Inflammatory macrophage (primary cell): Measurements from ENCODE around the gene ERFE.

Experiments used
- DNase-seq, 2 donors: peaks; one replicate each; pipeline ENCODE4 v3.0.0-alpha.2; 2020 to 2022

The ERFE gene

DNA sequence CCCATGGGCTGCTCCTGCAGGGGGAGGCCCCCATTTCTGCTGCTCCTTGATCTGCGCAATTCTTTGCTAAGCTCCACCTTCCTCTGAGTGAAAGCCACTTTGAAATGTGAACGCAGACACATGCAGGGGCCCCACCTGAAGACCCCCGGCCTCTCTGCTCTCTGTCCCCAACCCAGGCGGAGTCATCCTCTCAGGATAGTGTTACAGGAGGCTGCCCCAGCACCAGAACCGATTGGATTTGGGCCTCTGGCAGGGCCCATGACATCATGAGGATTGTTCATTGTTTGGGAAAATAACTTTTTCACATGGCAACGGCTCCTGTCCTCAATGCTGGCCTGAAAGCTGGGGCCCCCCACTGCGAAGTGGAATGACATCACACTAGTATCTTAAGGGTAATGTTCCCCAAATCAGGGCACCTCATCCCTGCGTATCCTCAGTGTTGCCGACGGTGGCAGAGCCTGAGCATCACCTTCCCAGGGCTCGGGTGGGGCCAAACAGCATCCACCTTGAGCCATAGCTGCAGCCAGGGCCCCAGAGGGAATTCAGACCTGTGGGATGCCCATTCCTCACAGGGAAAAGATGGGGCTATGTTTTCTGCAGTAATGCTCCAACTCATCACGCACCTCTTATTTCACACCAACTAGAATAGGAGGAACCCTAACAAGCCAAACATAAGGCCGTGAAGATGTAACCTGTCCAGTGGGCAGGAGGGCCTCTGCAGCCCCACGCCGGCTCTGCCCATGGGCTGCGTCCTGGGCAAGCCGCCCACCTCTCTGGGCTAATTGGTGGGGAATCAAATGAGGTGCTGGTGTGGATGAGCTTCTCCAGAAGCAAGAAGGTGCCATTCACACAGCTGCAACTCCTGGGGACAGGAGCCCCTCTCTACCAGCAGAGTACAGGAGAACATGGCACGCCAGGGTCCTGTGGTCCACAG, 2.7 kb upstream of the ERFE start:
- DNase-seq: no peak

DNA sequence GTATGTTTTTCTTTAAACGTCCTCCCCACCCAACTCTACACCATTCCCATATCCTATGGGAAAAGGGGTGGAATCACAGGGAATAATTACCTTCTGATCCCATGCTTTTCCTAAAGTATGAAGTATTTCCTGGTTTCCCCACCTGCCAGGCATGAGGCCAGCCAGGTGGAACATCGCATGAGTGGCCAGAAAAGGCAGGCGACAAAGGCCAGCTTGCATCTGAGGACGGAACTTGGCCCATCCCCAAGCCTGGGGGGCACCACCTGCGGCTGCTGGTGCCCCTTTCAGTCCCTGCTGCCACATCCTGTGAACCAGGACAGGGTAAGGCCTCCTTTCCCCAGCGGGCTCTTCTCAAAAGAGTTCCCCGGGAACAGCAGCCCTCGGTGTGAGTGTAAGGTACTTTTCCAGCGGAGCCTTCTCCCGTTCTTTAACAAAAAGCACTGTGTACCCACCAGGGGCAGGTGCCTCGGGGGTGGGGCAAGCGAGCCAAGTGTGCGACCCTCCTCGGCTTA, 1.2 kb upstream of the ERFE start:
- no peak for DNase-seq

DNA sequence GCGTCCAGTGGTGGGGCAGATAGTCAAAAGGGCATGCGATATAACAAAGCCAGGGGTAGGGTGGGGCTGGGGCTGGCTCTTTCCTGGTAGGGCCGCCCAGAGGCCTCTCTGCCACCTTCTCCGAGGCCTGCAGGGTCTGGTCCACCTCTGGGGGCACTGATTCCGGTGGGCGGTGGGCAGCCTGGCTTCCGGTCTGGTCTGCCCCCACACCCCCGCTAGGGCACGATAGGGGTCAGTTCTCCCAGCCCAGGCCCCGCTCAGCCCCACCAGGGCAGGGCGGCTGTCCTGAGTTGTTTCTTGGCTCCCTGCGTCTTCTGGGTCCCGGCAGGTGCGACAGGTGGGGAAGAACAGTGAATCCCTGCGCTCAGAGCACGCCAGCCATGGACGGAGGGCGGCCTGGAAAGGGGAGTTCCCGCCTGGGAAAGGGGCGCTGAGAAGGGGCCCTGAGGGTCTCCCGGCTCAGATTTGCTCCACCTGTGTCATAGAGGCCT, 707 bp upstream of the ERFE start:
- DNase-seq: no peak

DNA sequence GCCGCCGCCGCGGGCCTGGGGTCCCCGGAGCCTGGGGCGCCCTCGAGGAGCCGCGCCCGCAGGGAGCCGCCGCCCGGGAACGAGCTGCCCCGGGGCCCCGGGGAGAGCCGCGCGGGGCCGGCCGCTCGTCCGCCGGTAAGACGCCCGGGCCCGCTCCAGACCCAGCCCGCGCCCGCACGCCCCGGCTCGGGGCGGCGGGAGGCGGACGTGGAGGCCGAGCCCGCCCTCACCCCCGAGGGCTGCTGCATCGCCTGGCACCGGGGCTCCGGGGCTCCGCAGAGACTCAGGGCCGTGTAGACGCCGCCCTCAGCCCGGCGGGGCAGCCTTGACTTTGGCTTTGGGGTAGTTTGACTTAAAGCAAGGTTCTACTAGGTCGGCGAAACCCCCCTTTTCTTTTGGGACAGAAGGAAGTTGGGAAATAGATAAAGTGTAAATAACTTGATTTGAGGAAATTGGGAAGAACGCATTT, 335 bp downstream of the ERFE start:
- DNase-seq: peak in 1 of 2 donors; percentile 14

DNA sequence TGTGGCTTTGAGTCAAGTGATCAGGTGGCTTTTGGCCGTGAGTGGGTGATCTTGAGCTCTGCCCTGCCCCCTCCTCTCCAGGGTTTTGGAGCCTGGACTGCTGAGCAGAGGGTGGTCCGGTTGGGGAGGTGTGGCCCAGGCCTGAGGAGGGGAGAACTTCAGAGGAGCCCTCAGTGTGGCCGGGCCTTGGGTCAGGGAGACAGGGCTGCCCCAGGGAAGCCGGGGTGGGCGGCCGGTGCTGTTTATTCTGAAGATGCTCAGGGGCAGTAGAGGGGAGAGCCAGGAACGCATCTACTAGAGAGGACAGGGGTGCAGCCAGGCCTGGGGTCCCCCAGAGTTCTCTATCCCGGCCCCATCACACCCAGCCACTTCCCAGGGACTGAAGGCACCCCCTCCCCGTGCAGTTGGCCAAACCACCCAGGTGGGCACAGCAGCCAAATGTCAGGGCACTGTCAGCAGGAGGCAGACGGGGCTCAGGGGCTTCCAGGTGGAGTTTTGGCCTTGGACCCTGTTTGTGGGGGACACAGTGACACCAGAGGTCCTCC, 963 bp downstream of the ERFE start:
- no peak for DNase-seq

DNA sequence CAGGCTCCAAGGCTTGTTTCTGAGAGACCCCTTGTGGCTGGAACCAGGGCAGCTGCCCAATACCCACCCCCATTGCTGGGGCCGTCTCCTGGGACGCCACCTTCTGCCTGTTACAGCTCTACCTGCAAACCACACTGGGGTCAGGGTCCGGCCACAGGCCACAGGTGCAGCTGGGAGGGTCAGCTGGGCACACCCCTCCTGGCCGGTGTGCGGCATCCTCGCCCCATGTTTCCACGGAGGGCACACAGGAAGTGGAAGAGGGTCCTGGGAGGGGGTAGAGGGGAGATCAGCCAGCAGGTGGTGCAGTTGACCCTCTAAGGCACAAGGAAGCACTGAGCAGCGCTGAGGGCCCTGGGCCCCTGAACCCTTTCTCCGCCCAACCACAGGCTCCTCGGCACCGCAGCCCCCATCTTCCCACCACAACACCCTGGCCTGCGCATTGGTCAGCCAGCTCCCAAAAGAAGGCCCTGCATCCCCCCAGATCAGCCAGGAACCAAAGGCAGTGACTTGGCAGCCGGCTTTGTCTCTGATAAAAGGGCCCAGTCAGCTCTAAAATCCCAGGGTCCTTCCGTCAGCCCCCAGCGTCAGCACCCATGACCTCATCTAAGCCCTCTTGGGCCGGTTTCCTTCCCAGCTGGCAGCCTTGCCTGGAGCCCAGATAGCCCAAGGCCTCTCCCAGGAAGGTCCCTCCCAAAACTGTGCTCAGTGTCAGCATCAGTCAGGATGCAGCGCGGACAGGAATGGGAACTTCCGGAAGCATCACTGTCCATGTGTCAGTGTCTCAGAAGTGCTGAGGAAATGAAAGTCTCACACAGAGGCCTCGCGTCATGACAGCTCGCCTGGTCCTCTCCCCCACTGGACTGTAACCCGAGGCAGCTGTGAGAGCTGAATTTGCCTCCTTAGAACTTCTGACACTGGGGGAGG, 1.7 kb downstream of the ERFE start:
- no peak for DNase-seq

DNA sequence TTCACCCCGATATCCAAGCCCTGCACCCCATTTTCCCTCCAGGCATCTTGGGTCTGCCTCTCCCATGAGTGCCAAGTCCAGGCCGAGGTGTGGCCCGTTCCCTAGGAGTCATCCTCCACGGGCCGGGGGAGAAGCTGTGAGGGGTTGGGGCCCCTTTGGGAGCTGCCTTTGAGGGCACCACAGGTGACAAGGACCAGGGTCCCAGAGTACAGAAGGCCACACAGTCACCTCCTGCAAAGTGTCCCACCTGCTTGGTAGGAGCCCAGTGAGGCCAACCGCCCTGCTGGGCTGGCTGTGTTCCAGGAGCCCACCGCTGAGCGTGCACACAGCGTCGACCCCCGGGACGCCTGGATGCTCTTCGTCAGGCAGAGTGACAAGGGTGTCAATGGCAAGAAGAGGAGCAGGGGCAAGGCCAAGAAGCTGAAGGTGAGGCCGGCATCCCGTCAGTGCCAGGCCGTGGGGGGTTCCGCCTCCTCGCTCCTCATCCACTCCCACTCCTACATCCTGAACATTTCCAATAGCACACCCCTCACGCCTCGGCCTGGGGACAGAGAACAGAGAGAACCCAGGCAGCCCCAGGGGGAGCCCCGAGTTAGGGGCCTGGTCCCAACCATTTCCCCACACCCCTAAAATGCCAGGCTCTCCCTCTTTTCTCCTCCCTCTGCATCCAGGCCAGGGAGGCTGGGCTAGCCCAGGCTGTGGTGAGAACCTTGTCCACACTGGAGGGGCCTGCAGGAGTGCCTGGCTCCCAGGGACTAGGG, 2.7 kb downstream of the ERFE start:
- no peak for DNase-seq

DNA sequence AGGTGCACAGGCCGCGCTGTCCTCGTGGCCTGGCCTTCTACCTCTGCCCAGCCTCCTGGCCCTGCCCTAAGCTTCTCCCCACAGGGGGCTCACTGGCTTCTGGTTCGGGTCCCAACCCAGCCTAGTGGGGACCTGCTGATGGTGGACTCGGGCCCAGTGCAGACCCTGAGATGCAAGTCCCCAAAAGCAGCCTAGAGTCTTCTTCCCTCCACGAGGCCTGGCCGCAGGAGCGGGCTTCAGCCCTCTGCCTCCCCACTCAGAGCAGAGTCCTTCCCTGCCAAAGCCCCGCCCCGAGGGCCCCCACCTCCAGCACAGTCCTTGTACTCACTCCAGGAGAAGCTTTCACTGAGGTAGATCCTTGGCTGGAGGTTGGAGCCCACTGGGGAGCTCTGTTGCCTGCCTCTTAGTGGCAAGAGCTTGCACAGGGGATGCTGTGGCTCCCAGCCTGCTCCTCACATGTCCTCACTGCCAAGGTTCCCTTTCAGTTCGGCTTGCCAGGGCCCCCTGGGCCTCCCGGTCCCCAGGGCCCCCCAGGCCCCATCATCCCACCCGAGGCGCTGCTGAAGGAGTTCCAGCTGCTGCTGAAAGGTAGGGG, 3.6 kb downstream of the ERFE start:
- DNase-seq: no peak

DNA sequence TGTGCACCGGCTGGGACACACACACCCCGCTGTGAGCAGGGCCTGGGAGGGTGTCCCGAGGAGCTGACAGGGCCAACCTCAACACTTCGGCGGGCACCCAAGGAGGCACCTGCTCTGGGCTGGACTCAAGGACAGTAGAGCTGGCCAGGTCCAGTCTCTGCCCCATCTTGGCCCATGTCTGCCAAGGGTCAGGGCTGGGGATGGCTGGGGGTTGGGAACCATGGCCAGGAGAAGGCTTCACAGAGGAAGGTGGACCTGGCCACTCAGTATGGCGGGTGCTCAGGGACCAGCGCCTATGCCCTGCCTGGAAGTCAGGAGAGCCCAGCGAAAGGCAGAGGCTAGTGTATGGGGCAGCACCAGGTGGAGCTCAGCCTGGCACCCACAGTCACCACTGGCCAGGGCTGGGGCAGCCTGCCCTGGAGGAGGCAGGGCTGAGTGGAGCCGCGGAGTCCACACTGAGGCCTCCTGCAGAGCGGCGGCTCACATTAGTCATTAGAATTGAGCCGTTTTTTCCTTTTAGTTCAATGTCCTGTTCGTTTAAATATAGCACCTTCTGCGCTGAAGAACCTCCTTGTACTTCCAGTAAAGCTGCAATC, 4.2 kb downstream of the ERFE start:
- no peak for DNase-seq

DNA sequence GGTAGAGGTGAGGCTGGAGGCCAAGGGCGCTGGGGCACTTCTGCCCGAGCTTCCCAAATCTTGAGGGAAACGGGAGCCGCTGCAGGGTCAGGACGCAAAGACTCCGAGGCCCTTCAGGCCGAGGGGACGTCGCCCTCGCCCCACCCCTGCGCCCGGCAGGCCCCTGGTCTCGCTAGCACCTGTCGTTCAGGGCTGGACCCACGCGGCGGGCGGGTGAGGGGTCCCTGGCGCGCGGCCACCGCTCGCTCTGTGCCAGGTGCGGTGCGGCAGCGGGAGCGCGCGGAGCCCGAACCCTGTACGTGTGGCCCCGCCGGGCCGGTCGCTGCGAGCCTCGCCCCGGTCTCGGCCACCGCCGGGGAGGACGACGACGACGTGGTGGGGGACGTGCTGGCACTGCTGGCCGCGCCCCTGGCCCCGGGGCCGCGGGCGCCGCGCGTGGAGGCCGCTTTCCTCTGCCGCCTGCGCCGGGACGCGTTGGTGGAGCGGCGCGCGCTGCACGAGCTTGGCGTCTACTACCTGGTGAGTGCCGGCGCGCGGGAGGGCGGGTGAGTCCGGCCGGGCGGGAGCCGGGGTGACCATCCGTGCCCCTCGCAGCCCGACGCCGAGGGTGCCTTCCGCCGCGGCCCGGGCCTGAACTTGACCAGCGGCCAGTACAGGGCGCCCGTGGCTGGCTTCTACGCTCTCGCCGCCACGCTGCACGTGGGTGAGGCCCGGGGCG, 4.9 kb downstream of the ERFE start:
- DNase-seq: no peak

DNA sequence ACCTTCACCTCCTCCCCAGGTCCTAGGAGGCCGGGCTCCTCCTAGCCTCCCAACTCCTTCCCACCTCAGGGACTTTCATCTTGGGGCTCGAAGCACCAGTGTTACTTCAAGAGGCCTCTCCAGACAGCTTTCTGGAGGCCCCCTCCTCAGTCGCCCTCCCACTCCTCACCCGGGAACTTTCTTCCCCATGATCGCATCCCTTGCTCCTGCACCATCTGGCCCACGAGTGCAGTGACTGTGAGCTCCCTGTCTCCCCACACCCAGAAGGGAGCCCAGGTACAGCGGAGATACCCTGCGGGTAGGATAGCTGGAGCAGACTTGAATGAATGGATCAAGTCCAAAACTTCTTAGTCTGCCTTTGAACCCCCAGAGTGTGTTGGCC, 6.1 kb downstream of the ERFE start:
- no peak for DNase-seq

DNA sequence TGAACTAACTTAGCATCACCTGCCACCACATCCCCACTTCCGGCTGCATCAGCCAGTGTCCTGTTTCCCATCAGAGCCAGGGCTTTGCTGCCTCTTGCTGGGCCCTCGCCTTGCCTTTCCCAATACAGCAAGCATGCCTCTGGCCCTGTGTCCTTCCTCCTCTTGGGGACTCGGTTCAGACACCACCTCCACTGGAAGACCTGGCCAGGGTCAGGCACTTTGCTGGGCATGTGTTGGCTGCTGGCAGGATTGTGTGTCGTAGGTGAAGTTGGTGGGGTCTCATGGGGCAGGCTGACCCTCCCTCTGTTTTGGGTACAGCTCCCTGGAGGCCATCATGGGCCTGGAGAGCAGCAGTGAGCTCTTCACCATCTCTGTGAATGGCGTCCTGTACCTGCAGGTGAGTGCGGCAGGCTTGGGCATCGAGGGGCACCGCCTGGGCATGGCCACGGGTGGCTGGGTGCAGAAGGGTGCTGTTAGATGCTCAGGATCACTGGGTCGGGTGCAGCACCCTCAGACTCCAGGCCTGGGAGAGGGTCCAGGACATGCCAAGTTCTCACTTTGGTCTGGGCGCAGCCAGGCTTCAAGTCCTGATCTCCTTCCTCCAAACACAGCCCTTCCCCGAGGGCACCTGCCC, 6.6 kb downstream of the ERFE start:
- DNase-seq: no peak

DNA sequence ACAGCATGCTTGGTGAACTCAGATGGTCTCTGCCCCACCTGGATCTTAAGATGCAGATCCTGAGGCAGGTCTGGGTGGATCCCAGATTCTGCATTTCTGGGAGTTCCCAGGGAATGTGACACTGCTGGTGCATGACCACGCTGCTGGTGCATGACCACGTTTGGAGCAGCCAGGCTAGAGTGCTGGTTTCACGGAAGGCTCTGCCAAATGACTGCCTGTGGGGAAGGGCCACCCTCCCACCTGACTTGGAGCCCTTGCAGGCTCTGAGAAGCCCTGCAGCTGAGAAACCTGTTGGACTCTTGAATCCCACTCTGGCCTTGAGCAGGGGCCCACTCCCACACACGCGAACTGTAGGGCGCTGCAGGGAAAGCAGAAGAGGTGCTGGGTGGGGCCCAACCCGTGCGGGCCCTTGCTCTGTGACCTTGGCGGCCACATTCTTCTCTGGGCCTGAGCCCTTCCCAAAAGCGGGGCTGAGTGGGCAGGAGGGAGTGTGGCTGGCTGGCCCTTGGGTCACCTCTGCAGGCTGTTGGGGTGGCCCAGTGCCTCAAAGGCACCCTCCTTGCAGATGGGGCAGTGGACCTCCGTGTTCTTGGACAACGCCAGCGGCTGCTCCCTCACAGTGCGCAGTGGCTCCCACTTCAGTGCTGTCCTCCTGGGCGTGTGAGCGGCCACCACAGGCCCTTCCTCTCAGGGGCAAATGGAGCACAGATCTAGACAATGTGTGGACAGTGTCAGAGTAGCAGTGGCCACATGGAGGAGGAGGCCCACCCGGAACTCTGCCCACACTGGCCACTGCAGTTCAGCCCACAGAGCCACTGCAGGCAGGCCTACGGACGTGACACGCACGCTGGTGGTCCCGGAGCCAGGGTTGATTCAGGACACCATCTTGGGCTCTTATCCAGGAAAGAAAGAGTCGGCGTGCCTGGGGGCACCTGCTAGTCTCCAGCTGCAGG, 7.9 kb downstream of the ERFE start:
- no peak for DNase-seq

DNA sequence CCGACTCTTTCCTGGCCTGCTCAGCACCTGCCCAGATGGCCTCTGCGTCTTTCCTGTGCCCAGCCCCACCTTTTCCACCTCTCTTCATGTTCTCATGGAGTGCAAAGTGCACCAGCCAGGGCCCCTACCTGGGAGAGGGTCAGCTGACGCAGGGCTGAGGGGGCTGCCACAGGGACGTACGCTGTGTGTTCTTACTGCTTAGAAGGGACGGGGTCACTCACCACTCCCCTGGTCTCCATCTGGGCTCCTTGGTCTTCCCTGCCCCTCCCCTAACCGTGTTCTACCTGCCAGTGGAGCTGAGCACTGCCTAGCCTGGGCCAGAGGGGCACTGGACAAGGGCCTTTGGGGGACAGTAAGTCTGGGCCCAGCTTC, 8.6 kb downstream of the ERFE start:
- DNase-seq: no peak

DNA sequence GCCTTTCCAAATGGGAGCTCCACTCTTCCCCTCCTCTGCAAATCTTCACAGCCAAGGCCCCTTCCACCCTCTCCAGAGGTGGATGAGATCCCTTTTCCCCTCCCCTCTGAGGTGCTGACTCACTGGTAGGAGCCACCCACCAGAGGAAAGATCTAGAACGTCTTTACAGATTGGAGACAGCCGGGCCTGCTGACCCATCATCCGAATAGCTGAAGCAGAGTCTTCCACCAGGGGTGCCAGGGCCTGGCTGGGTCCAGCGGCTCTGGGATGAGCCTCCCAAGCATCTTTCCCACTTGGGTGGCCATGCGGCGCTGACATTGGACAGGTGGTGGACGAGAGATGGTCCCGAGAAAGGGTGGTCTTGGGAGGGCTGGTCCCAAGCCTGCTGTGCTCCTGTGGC, 9.0 kb downstream of the ERFE start:
- DNase-seq: no peak

DNA sequence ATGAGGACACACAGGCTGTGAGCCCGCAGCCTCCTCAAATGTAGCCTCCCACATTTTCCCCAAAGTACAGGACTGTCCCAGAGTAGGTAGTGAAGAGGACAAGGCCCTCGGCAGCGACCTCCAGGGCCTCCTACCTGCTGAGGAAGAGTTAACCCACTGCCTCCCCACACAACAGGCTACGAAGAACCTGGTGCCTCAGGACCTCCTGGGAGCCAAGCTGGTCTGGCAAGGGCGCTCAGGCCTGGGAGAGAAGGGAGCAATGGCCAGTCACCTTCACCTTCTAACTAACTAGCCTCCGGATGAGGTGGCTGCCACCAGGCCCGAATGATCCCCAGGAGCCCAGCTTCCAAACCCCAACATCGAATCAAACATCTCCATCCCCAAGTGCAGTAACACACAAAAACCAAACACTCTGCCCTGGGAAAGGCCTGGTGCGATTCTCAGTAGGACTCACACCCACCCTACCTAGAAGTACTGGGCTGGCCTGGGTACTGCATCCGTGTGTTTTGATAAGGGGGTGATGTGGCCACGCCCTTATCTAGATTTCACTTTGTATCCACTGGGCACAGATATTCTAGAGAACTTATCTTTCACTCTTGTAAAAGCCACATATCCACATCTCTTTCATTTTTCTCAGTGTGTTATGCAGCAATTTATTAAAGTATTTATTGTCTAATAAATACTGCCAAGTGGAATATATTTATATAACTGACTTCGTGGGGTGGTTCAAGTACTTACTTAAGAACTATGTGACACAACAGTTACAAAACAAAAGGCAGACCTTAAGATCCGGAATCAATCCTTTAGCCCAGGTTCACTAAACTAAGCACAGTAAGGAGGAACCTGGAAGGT, 9.7 kb downstream of the ERFE start:
- DNase-seq: no peak

DNA sequence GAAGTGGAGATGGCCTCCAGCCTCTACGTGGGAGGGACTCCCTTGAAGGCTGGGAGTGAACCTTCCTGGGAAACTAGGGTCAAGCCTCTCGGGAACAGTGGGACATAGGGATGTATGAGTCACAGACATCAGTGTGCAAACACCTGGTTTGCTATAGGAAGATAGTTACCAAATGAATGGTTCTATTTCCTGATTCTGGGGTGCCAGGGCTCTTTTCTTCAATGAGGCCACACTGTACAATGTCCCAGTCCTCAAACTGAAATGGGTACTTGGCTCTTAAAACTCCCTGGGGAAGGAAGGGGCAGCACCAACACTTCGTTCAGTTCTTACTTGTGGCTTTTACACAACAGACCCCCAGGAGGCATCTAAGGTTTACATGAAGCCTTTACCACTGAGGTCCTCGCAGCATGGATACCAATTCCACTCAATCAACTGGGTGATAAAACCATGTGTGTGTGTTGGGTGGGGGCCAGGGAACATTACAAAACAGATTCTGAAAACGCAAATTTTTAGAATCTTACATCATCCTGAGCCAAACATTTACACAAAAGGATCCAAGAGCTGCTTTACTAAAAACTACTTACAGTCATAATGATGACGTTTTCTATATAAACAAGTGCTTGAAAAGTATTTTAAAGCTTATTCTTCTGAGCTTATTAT, 10.4 kb downstream of the ERFE start:
- DNase-seq: no peak
